ENCODE data around the gene OVCA2.

DNA sequence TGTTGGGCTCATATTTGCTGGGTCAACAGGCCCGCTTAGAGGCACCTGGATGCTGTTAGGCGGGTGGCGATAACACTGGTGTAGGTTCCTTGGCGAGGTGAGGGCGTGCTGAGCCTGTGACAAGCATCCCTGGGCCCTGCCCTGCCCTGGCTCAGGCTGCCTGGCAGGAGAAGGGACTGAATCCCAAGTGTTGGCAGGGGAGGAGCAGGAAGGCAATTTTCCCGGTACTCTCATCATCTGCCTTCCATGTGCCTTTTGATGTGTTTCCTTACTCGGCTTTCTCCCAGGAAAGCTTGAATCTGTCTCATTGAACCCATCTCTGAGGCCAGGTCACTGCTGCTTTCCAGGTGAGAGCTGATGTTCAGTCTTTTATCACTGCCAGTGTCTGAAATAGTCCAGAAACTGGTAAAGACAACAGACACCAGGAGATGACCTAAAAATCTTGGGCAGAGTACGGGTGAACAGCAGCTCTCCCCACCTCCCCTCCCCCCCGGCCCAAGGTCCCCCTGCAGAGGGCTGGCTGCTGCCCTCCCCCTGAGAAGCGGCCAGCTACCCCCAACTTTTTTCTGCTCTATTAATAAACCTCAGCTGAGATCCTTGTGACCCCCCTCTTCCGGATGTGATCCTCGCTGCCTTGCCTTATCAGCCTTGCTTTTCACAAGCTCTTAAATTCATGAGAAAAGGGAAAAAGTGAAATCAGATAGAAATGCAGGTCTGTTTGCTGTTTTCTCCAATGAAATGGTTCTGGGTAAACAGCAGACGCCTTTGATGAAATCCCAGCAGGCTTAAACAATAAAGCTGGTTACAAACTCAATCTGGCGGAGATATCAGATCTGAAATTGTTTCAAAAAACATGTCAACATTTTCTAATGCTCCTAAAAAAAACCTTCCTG is 45.7 kb upstream of the OVCA2 start:
- TF ChIP-seq, protein P1, sequence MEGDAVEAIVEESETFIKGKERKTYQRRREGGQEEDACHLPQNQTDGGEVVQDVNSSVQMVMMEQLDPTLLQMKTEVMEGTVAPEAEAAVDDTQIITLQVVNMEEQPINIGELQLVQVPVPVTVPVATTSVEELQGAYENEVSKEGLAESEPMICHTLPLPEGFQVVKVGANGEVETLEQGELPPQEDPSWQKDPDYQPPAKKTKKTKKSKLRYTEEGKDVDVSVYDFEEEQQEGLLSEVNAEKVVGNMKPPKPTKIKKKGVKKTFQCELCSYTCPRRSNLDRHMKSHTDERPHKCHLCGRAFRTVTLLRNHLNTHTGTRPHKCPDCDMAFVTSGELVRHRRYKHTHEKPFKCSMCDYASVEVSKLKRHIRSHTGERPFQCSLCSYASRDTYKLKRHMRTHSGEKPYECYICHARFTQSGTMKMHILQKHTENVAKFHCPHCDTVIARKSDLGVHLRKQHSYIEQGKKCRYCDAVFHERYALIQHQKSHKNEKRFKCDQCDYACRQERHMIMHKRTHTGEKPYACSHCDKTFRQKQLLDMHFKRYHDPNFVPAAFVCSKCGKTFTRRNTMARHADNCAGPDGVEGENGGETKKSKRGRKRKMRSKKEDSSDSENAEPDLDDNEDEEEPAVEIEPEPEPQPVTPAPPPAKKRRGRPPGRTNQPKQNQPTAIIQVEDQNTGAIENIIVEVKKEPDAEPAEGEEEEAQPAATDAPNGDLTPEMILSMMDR (optimal IDR thresholded peaks at IDR 0.05 in 1 of 3, IDR thresholded peaks at IDR 0.05 in 1 of 3, conservative IDR thresholded peaks at IDR 0.05 in 1 of 3; ENCODE audit: extremely low read depth in 1 of 3, insufficient read depth in 2 of 3, low read length in 3 of 3), result no peak
- no peak for TF ChIP-seq EZH2 (IDR thresholded peaks at IDR 0.05; ENCODE audit: low read length)

All from keratinocyte (primary cell).